Measurements from ENCODE around the gene CEMP1. TPM values are rescaled to one million over a fixed set of nuclear protein-coding genes. Genes with fewer than 3 reads are reported as not detected.
"Not testable (repeated sequence)": the region's sequence is repeated elsewhere in the genome, so short reads cannot be mapped to it uniquely, and the experiment has no call there.

Gene CEMP1, protein sequence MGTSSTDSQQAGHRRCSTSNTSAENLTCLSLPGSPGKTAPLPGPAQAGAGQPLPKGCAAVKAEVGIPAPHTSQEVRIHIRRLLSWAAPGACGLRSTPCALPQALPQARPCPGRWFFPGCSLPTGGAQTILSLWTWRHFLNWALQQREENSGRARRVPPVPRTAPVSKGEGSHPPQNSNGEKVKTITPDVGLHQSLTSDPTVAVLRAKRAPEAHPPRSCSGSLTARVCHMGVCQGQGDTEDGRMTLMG
- not detected in 2 replicates for total RNA-seq (2021)
- long read RNA-seq: 0 reads

DNA sequence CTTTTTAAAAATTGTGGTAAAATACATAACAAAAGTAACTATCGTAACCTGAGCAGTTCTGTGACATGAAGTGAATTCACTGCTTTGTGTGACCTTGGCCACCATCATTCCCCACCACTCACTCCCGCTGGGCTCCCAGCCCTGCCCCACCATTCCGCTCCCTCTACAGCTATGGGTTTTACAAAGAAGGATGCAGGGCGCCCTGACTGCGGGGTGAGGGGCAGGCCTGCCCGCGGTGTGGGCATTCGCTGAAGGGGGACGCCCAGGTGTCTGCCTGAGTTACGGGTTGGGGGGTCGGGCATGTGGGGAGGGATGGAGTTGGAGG lies at the start of gene CEMP1:
TSS of gene CEMP1 (minus strand) at position 38 of the 325 bp plus-strand sequence. CDS start 335 bp downstream, outside the sequence.
- no peaks in the 10 kb centered on the region for H4K20me1 ChIP-seq (ENCODE audit: control insufficient read depth, insufficient read depth, insufficient read length)
- no peak within 1 kb of the TSS for H3K56ac ChIP-seq (ENCODE audit: insufficient read length, low read depth, low read length)
- H3K27ac ChIP-seq (ENCODE audit: insufficient read length, low read depth, low read length): no peak within 1 kb of the TSS
- no peak within 1 kb of the TSS for H3T11ph ChIP-seq (ENCODE audit: low read length)
- H2BK15ac ChIP-seq (ENCODE audit: low read depth, low read length): no peak within 1 kb of the TSS
- H3K14ac ChIP-seq (ENCODE audit: insufficient read depth, low read length): peak within 1 kb of the TSS; percentile 47; the same call in 1 of the 2 replicates
- no peak within 1 kb of the TSS for H3K4ac ChIP-seq (ENCODE audit: low read depth, low read length)
- H4K5ac ChIP-seq (ENCODE audit: insufficient read length, low read depth, low read length): no peak within 1 kb of the TSS
- no peak within 1 kb of the TSS for H4K8ac ChIP-seq (replicated peaks; ENCODE audit: insufficient read length, low read depth, low read length)
- H2BK120ac ChIP-seq (ENCODE audit: low read depth, low read length, poor library complexity, severe bottlenecking): no peak within 1 kb of the TSS
- H3K4me2 ChIP-seq (ENCODE audit: insufficient read depth, insufficient read length, low read length): peak within 1 kb of the TSS; percentile 78
- TF ChIP-seq, protein P1, sequence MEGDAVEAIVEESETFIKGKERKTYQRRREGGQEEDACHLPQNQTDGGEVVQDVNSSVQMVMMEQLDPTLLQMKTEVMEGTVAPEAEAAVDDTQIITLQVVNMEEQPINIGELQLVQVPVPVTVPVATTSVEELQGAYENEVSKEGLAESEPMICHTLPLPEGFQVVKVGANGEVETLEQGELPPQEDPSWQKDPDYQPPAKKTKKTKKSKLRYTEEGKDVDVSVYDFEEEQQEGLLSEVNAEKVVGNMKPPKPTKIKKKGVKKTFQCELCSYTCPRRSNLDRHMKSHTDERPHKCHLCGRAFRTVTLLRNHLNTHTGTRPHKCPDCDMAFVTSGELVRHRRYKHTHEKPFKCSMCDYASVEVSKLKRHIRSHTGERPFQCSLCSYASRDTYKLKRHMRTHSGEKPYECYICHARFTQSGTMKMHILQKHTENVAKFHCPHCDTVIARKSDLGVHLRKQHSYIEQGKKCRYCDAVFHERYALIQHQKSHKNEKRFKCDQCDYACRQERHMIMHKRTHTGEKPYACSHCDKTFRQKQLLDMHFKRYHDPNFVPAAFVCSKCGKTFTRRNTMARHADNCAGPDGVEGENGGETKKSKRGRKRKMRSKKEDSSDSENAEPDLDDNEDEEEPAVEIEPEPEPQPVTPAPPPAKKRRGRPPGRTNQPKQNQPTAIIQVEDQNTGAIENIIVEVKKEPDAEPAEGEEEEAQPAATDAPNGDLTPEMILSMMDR (conservative IDR thresholded peaks at IDR 0.05): no peak
- DNase-seq: peak; percentile 47
- peak within 1 kb of the TSS; percentile 0 for H3K9ac ChIP-seq (ENCODE audit: extremely low read depth, insufficient read length, low read length)
- no peak within 1 kb of the TSS for H2BK12ac ChIP-seq (ENCODE audit: insufficient read length, low read depth, low read length)
- Mint-ChIP-seq H3K27me3 (ENCODE audit: low read depth) (peaks cover 4% of the 10 kb centered on the region; the same call in 1 of the 2 replicates), H3K4me1 (peaks cover 4 to 11% of the 10 kb centered on the region in 2 experiments), H3K36me3 (ENCODE audit: insufficient read depth in 1 of 3, low read depth in 3 of 3) (peaks cover 2 to 19% (median 3%) of the 10 kb centered on the region in 3 experiments; a peak in 6 of 7 replicates), H3K9me3 (peaks cover 0 to 2% of the 10 kb centered on the region in 2 experiments; a peak in 1 of 5 replicates), H3K4me3 (peak within 1 kb of the TSS; percentile 79 to 98), H3K27ac (peak within 1 kb of the TSS; percentile 76 to 90 (median 77); a peak in 5 of 7 replicates)
- peaks cover 10% of the 10 kb centered on the region for H3K23me2 ChIP-seq (ENCODE audit: insufficient read length, low read depth, low read length, poor library complexity, severe bottlenecking)
- no peak within 1 kb of the TSS for H4K91ac ChIP-seq (ENCODE audit: insufficient read length, low read depth, low read length)
- H3K27me3 ChIP-seq (ENCODE audit: insufficient read depth, low read length): no peaks in the 10 kb centered on the region
- no peak within 1 kb of the TSS for H2BK20ac ChIP-seq (ENCODE audit: low read depth, low read length, poor library complexity, severe bottlenecking)
- no peaks in the 10 kb centered on the region for H3K79me1 ChIP-seq (ENCODE audit: insufficient read depth, low read depth, low read length, poor library complexity, severe bottlenecking)
- no peaks in the 10 kb centered on the region for H3K9me3 ChIP-seq (ENCODE audit: control insufficient read depth, low read depth, low read length)
- H2AK5ac ChIP-seq (ENCODE audit: insufficient read length, low read length): no peak within 1 kb of the TSS
- no peak within 1 kb of the TSS for H2AFZ ChIP-seq (ENCODE audit: low read length)
- no peaks in the 10 kb centered on the region for H3K79me2 ChIP-seq (ENCODE audit: insufficient read depth, low read length)
- H3K4me1 ChIP-seq (ENCODE audit: insufficient read depth, low read length): no peaks in the 10 kb centered on the region
- no CpG with 5 or more reads among the region's 11 CpGs for WGBS (ENCODE audit: extremely low coverage, insufficient read length, low lambda C conversion rate)
- no peak within 1 kb of the TSS for H3K23ac ChIP-seq (ENCODE audit: insufficient read length, low read depth, low read length)
- H3K18ac ChIP-seq (ENCODE audit: insufficient read length, low read depth, low read length): peak within 1 kb of the TSS; percentile 44
- H2BK5ac ChIP-seq (ENCODE audit: insufficient read length, low read length): no peak within 1 kb of the TSS

DNA sequence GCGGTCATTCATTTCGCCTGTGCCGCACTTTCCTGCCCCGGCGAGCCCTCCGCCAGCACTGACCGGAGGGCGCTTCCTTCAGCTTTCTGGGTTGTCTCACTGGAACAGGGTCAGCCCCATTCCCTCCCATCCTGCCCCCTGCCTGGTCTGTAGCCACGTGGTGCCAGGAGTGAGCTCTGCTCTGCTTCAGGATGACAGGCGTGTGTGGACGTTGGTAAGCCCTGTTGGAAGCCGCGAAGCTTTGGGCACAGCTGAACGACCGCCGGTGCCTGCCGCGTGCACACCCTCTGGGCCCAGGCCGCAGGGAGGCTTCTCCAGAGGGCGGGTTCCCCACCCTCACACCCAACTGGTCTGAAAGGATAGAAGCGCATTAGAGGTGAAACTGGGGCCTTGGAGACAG lies 49.6 kb upstream of the CEMP1 start:
- not testable (repeated sequence) for H3K18ac ChIP-seq (ENCODE audit: insufficient read length, low read depth, low read length); H3K9me3 Mint-ChIP-seq; H3K4me3 Mint-ChIP-seq; H3K79me1 ChIP-seq (ENCODE audit: insufficient read depth, low read depth, low read length, poor library complexity, severe bottlenecking); H3K14ac ChIP-seq (ENCODE audit: insufficient read depth, low read length); H3K27ac ChIP-seq (ENCODE audit: insufficient read length, low read depth, low read length); H3K79me2 ChIP-seq (ENCODE audit: insufficient read depth, low read length); H3K4ac ChIP-seq (ENCODE audit: low read depth, low read length); H4K20me1 ChIP-seq (ENCODE audit: control insufficient read depth, insufficient read depth, insufficient read length); H3K9ac ChIP-seq (ENCODE audit: extremely low read depth, insufficient read length, low read length); H4K91ac ChIP-seq (ENCODE audit: insufficient read length, low read depth, low read length); H3K4me1 Mint-ChIP-seq; H3T11ph ChIP-seq (ENCODE audit: low read length); H3K9me3 ChIP-seq (ENCODE audit: control insufficient read depth, low read depth, low read length); H3K27me3 Mint-ChIP-seq (ENCODE audit: low read depth); H3K4me2 ChIP-seq (ENCODE audit: insufficient read depth, insufficient read length, low read length); H3K36me3 Mint-ChIP-seq (ENCODE audit: insufficient read depth in 1 of 3, low read depth in 3 of 3); H3K23me2 ChIP-seq (ENCODE audit: insufficient read length, low read depth, low read length, poor library complexity, severe bottlenecking); H2AFZ ChIP-seq (ENCODE audit: low read length); H4K5ac ChIP-seq (ENCODE audit: insufficient read length, low read depth, low read length); H4K8ac ChIP-seq (replicated peaks; ENCODE audit: insufficient read length, low read depth, low read length); H3K27me3 ChIP-seq (ENCODE audit: insufficient read depth, low read length); H2BK20ac ChIP-seq (ENCODE audit: low read depth, low read length, poor library complexity, severe bottlenecking); H2BK15ac ChIP-seq (ENCODE audit: low read depth, low read length); DNase-seq; H2BK120ac ChIP-seq (ENCODE audit: low read depth, low read length, poor library complexity, severe bottlenecking); H2AK5ac ChIP-seq (ENCODE audit: insufficient read length, low read length); H3K23ac ChIP-seq (ENCODE audit: insufficient read length, low read depth, low read length); H3K27ac Mint-ChIP-seq; H2BK12ac ChIP-seq (ENCODE audit: insufficient read length, low read depth, low read length); H3K4me1 ChIP-seq (ENCODE audit: insufficient read depth, low read length); H3K56ac ChIP-seq (ENCODE audit: insufficient read length, low read depth, low read length); H2BK5ac ChIP-seq (ENCODE audit: insufficient read length, low read length)
- WGBS (ENCODE audit: extremely low coverage, insufficient read length, low lambda C conversion rate): no CpG with 5 or more reads among the region's 21 CpGs
